Astrocyte of the hippocampus (primary cell): ENCODE data around the gene HAUS7.

Experiments used
- DNase-seq: peaks from one replicate; pipeline ENCODE4 v3.0.0; 2011; ENCODE audit warnings: low read depth, low spot score

Gene HAUS7

GRCh38 chrX:153499341-153499740 lies 29.0 kb upstream of the HAUS7 start:
- DNase-seq: no peak

GRCh38 chrX:153498453-153498852 lies 28.1 kb upstream of the HAUS7 start:
- DNase-seq: no peak

- no peak for DNase-seq
Measured at GRCh38 chrX:153496590-153496959, 26.2 kb upstream of the HAUS7 start.

- no peak for DNase-seq
Measured at GRCh38 chrX:153495903-153496589, 25.7 kb upstream of the HAUS7 start.

GRCh38 chrX:153495362-153495751 lies 25.0 kb upstream of the HAUS7 start:
- DNase-seq: peak; percentile 61

- peak; percentile 67 for DNase-seq
Measured at GRCh38 chrX:153494541-153495361, 24.4 kb upstream of the HAUS7 start, which contains the start of gene BGN. BGN (plus strand) TSS chrX:153494980; CDS start chrX:153504632, 9,652 bp downstream.

GRCh38 chrX:153494061-153494460 lies 23.7 kb upstream of the HAUS7 start:
- no peak for DNase-seq

GRCh38 chrX:153493085-153493484 lies 22.7 kb upstream of the HAUS7 start:
- DNase-seq: no peak

GRCh38 chrX:153492543-153492942 lies 22.2 kb upstream of the HAUS7 start:
- no peak for DNase-seq

GRCh38 chrX:153491918-153492317 lies 21.5 kb upstream of the HAUS7 start:
- DNase-seq: no peak

GRCh38 chrX:153491351-153491914 lies 21.1 kb upstream of the HAUS7 start:
- no peak for DNase-seq

GRCh38 chrX:153490217-153490930 lies 20.0 kb upstream of the HAUS7 start:
- DNase-seq: no peak

- peak; percentile 76 for DNase-seq
Measured at GRCh38 chrX:153488231-153488914, 18.0 kb upstream of the HAUS7 start.

GRCh38 chrX:153487590-153488071 lies 17.3 kb upstream of the HAUS7 start:
- no peak for DNase-seq

- DNase-seq: no peak
Measured at GRCh38 chrX:153486171-153486570, 15.8 kb upstream of the HAUS7 start.

GRCh38 chrX:153485396-153486080 lies 15.2 kb upstream of the HAUS7 start:
- DNase-seq: no peak

- DNase-seq: no peak
Measured at GRCh38 chrX:153482376-153483015, 12.1 kb upstream of the HAUS7 start.

- no peak for DNase-seq
Measured at GRCh38 chrX:153481043-153481442, 10.7 kb upstream of the HAUS7 start.

GRCh38 chrX:153478746-153479145 lies 8.4 kb upstream of the HAUS7 start:
- no peak for DNase-seq

GRCh38 chrX:153477901-153478300 lies 7.5 kb upstream of the HAUS7 start:
- no peak for DNase-seq
